HL-60/S4 (cell line): ENCODE data around the gene CMPK1.
"Not testable (repeated sequence)": the region's sequence is repeated elsewhere in the genome, so short reads cannot be mapped to it uniquely, and the experiment has no call there.

ENCODE experiments used
- in situ Hi-C: fragments of 300-500 bp; cut with MboI; formaldehyde crosslinking; loops from 2 replicates; pipeline ENCODE4 v1.14.3; 2022; ENCODE audit warnings: low sequenced_read_pairs

CMPK1 gene, protein sequence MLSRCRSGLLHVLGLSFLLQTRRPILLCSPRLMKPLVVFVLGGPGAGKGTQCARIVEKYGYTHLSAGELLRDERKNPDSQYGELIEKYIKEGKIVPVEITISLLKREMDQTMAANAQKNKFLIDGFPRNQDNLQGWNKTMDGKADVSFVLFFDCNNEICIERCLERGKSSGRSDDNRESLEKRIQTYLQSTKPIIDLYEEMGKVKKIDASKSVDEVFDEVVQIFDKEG

DNA sequence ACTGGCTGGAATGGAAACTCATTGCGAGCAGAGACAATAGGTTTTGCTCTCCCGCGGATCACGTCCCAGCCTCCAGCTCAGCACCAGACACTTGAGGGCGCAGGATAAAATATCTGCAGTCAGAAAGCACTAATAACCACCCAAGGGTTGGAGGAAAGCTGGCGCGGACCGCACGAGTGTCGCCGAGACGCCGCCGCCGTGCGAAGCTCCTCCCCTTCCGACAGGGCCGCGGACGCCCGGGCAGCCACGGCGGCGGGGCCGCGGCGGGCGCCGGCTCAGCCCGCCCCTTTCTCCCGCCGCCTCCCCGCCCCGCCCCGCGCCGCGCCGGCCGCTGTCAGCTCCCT lies at the start of gene CMPK1:
TSS of gene CMPK1 (plus strand) at position 213 of the 344 bp plus-strand sequence. CDS start 156 bp downstream, outside the sequence.
- in situ Hi-C loops, result no loop called here

DNA sequence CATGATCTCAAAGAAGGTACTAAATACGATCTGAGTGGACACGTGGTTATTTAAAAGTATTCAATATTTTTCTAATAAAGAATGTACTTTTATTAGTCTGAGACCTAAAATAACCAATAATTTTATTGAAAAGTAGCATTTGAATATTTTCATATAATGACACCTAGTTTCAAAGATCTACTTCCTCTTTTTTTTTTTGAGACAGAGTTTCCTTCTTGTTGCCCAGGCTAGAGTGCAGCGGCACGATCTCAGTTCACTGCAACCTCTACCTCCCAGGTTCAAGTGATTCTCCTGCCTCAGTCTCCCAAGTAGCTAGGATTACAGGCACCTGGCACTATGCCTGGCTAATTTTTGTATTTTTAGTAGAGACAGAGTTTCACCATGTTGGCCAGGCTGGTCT lies 45.5 kb upstream of the CMPK1 start:
- in situ Hi-C loops, result not testable (repeated sequence)

DNA sequence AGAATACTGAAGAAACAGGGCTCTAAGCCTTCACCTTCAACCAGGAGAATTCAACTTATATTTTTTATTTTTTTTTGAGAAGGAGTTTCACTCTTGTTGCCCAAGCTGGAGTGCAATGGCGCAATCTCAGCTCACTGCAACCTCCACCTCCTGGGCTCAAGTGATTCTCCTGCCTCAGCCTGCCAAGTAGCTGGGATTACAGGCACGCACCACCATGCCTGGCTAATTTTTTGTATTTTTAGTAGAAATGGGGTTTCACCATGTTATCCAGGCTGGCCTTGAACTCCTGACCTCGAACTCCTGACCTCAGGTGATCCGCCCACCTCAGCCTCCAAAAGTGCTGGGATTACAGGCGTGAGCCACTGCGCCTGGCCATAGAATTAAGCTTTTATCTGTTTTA lies 38.7 kb upstream of the CMPK1 start:
- in situ Hi-C loops, result not testable (repeated sequence)

DNA sequence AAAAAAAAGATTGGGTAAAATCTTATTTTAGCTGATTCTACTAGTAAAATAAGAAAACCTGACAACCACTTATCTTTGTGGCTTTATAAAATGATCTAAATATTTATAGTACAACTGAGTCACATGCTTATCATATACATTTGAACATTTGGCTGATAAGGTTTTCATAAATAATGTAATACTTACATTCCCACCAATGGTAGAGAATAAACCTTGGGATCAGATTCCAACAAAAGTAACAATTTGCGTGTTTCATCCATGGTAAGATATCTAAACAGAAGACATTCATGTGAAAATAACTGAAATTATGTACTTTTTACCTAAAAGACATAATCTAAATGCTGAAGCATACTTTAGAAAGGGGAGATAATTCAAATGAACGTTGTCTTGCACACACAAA lies 38.0 kb upstream of the CMPK1 start:
- in situ Hi-C loops, result no loop called here

DNA sequence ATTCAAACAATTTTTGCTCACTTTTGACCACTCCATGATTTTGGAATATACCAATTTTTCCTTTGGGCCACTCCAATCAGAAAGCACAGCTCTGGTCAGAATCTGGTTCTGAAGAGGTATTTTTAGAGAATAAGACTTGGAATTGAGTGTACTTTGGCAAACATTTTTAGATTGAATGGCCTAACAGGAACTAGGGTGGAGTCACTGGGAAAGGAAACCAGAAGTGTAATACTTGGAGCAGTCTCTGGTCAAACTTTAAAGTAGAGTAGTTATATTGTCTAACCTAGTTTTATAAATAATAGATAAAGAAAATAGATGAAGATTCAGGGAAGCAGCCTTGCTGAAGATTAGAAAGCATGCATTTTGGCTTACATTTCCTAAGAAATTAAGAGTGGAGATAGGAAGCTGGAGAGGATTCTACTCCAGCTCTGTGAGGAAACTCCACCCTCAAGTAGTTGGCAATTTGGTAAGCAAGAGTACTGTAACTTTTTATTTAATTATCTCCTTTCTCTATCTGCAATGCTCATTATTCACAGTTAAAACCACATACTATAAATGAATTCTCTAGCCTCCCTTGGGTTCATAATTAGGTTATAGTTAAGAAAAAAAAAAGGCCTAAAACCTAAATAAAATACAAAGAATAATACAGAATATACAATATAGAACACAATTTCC lies 35.4 kb upstream of the CMPK1 start:
- in situ Hi-C loops, result no loop called here

DNA sequence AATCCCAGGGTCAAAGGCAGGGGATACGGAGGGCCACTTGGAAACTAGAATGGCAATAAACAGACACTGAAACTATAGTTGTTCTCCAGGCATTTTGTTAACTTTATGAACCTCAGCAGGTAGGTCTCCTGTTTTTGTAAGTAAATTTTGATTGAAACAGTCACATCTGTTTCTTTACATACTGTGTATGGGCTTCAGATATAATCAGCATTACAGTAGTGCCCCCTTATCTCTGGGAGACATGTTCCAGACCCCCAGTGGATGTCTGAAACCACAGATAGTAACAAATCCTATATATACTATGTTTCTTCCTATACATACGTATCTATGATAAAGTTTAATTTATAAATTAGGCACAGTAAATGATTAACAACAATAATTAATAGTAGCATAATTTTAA lies 31.1 kb upstream of the CMPK1 start:
- in situ Hi-C loops, result no loop called here

DNA sequence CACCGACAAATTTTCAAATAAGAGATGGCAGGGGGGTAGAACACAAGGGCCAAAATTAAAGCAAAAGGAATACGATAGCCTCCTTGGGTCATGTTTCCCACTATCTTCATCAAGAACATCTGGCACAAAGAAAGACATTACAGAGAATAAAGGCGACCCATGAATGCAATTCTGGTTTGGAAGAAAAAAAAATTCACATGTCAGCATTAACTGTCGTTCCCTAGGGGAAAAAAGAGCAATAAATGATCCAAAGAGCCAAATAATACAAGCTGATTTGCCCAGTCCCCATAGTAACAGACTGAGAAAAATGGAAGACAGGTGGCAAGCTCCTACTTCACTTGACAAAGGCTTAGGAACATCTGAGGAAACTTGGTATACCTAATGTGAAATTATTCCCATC lies 24.2 kb upstream of the CMPK1 start:
- in situ Hi-C loops, result no loop called here

DNA sequence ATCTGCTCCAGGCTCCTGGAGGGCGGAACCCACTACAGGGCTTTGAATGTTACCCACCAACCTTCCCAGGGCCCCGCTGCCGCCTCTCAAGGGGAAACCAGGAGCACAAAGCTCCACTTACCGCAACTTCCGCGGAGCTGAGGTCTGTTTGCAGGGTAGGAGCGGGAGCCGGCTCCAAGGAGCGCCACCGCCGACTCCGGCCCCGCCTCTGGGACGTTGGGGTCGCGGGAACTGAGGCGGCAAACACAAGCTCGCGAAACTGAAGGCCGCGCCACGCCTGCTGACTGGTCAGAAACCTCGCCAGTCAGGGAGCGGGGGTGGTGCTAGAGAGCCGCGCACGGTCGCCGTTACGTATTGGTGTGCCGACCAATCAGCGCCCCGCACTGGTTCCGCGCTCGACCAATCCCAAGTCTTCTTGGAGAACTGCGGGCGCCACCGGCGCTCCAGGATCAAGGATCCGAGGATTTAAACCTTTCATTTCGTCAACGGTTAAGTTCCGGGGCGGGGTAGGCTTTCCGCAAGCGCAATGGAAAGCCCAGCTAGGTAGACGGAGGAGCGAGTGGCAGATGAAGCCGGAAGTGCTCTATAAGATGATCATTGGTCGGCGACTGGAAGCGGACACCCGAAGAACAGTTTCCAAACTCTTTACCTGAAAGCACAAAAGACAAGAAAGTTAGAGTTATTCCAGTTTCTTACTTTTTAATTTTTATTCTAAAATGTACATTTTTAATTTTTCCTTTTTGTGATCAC lies 19.5 kb upstream of the CMPK1 start, which contains the start of gene STIL:
TSS of gene STIL (minus strand) at position 233 of the 750 bp plus-strand sequence. CDS start 3,828 bp downstream, outside the sequence.
- in situ Hi-C loops, result no loop called here

DNA sequence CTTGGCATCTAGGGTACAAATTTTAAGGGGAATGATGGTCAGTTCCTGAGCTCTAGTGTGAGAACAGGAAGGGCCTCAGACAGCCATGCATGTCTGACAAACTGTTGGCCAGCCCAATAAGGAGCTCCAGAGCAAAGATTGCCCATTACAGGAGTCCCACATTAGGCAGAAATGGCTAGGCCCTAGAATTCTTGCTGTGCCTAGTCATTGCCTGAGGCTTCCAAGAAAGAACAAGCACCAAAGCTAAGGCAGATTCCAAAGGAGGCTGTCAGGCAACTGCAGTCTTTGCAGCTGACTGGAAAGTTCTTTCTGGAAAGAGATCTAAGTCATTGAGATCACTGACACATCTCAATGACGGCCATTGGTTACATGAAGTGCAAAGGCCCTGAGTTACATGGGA lies 15.7 kb upstream of the CMPK1 start:
- in situ Hi-C loops, result no loop called here

DNA sequence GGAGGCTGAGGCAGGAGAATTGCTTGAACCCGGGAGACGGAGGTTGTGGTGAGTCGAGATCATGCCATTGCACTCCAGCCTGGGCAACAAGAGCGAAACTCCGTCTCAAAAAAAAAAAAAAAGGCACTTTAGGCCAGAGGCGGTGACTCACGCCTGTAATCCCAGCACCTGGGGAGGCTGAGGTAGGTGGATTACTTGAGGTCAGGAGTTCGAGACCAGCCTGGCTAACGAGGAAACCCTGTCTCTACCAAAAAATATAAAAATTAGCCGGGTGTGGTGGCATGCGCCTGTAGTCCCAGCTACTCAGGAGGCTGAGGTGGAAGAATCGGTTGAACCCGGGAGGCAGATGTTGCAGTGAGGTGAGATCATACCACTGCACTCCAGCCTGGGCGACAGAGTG lies 13.6 kb upstream of the CMPK1 start:
- in situ Hi-C loops, result not testable (repeated sequence)

DNA sequence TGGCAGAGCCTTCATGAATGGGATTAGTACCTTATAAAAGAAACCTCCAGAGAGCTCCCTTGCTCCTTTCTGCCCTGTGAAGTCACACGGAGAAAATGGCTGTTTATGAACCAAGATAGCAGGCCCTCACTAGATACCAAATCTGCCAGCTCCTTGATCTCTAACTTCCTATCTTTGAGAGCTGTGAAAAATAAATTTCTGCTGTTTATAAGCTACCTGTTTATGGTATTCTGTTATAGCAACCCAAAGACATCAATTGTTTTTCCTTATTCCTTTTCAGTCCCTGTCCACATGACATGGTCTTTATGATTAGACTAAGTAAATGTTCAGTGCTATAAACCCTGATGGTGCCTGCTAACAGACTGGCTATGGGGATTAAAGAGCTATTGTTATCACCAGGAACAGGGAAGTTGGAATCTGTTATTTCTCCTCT lies 10.0 kb upstream of the CMPK1 start:
- in situ Hi-C loops, result no loop called here

DNA sequence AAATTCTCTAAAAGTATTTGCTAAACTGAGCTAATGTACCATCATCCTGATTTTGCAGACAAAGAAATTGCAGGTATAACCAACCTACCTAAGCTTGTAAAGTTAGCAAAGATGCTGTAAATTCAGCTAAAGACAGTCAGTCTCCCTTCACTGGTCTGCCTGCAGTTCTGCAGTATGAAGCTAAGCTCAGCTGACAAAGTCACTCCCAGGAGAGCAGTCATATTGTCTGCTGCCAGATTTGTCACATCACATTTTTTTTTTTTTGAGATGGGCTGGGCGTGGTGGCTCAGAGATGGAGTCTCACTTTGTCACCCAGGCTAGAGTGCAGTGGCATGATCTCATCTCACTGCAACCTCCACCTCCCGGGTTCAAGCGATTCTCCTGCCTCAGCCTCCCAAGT lies 8.9 kb upstream of the CMPK1 start:
- in situ Hi-C loops, result no loop called here

DNA sequence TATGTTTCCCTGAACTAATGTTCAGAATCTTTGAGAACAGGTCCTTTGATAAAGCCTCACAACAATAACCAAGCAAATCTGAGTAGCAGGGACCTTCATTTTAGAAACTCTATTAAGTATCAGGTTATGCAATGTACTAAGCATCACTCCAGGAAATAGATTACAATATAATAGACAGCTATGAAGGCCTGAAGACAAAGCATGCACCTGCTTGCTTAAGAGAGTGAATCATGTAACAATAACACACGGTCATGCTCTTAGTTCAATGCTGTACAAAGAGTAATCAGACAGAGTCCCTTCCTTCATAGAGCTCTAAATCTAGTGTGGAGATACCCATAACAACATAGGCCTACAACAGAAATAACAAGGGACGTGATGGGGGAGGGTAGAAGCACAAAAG lies 8.1 kb upstream of the CMPK1 start:
- in situ Hi-C loops, result no loop called here

DNA sequence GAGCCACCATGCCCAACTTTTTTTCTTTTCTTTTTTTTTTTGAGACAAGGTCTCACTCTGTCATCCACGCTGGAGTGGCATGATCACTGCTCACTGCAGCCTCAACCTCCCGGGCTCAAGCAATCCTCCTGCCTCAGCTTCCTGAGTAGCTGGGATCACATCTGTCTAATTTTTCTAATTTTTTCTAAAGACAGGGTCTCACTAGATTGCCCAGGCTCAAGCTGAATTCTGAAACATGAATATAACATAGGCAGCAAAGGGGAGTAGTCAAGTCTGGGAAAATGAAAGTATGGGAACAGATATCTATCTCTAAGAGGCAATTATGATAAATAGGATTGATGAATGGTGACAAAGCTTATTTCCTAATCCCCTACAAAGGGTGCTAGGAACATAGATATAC lies 7.3 kb upstream of the CMPK1 start:
- in situ Hi-C loops, result no loop called here

DNA sequence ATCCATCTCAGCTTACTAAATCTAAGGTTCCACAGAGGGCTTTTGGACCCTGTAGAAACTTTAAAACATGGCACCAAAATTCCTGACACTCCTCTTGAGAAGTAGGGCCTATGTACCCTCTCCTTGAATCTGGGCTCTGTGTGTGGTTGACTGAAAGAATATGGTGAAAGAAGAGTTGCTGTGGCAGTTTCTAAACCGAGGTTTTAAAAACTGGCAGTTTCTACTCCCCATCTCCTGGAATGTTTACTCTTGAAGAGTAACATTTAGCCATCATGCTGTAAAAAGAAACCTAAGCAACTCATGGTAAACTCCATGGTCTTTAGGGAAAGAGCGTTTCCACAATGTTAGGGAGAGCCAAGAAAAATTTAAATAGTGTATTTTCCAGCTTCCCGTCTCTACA lies 4.6 kb upstream of the CMPK1 start:
- in situ Hi-C loops, result no loop called here

DNA sequence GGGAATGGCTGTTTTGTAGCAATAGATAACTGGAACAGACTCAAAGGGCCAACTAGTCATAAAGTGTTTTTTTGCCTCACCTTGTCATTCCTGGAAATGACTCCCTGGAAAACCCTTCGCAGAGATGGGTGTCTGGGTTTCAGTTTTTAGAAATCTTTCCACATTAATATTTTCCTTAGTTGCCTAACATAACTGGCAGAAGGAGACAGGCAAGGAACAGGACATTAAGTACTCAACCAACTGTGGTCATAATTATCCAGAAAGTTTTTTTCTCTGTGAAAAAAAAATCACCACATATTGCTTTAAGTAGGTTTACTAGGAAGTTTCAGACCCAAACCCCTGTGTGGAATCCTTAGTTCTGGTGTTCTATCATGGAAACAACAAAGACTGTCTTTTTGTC lies 3.4 kb upstream of the CMPK1 start:
- in situ Hi-C loops, result no loop called here

DNA sequence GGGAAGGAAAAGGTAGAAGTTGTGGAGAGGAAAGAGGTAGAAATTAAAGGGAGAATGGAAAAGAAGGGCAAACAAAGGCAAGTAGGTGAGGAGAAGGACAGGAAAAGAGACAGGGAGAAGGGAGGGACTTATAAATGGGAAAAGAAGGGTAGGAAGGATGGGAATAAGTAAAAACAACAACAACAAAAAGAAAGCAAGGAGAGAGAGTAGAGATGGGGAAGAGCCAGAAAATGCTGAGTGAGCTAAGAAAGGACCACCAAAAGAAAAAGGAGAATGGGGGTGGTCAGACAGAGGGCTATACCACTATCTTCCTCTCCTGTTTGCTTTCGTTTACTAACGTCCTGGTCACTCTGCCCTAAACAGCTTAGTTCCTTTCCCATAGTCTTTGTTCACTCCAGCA lies 1.7 kb upstream of the CMPK1 start:
- in situ Hi-C loops, result no loop called here

DNA sequence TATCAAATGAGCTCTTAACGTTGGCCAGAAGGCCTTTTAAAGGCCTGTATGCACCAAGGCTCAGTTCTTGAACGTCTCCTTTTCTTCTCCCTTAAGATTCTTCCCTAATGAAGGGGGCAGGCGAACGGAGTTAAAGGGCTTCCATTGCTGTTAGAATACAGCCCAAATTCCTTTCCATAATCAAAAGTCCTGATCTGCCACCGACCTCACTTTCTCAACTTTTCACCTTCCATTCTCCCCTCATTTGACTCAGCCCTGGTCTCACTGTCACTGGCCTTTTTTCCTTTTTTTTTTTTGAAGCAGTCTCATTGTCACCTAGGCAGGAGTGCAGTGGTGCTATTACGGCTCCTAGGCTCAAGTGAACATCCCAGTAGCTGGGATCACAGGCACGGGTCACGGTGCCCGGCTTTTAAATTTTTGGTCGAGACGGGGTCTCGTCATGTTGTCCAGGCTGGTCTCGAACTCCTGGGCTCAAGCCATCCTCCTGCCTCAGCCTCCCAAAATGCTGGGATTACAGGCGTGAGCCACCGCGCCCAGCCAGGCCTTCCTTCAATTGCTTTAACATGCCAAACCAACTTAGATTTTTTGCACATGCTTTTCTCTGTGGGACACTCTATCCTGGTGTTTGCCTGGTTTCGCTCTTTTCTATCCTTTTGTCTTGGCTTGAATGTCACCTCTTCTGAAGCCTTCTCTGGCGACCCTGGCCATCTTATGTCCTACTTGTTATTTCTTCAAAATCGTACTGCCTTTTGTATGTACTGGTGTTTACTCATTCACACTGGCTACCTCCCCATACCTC lies 612 bp upstream of the CMPK1 start:
- in situ Hi-C loops, result no loop called here

DNA sequence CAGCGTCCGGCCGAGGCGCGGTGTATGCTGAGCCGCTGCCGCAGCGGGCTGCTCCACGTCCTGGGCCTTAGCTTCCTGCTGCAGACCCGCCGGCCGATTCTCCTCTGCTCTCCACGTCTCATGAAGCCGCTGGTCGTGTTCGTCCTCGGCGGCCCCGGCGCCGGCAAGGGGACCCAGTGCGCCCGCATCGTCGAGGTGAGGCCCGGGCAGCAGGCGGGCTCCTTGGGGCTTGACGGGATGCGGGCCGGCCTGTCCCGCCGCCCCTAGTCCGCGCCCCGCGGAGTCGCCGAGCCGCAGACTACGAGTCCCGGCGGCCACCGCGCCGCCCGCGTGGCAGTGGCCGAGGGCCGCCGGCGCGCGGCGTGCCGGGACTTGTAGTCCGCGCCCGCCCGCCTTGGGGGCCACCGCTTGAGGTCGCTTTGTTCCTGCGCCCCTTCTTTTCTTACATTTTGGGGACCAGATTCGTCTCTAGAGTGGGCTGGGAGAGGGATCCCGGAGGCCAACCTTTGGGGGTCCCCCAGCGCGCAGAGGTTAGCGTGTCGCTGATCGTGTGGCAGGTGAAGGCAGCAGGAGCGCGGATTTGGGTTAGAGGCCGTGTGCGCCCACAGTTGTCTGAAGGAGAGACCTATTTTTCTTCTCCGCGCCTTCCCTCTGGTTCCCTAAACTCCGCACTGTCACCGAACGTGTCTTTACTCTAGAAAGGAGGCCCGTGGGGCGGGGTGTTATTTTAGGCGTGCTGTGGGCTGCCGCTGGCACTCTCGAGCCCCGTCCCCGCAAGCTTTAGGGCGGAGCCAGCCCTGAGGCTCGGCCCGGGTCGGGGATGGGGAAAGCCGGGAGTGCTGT lies 553 bp downstream of the CMPK1 start:
- in situ Hi-C loops, result no loop called here

DNA sequence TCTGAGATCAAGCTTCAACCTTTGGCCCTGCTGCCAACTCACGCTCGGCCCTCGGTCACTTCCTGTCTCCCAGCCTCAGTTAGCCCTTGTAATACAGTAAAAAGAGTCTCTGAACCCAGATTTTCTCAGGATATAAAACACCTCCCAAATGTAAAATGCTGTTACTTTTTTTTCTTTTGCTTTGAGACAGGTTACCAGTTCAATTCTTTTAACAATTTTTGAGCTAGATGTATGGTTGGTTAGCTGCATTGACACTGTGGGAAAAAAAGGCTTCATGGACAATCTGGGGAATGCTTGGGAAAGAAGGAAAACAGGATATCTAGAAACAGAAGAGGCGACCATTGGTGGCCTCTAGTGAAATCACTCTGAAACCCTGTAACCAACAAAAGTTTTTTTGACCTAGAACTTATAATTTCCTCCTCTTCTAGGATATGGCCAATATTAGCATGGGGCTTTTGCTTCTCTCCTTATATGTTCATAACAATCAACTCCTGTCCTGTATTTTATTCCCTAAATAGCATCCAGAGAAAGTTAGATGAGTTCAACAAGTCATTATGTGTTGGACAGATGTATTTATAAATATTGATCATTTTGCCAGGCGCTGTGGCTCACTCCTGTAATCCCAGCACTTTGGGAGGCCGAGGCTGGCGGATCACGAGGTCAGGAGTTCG lies 1.3 kb downstream of the CMPK1 start:
- in situ Hi-C loops, result no loop called here
